ENCODE data around the gene MACC1. TPM values are rescaled to one million over a fixed set of nuclear protein-coding genes. Genes with fewer than 3 reads are reported as not detected.

Gene MACC1
- total and polyA plus RNA-seq, 9 of the 15 experiments (the other 6 are each of a cell fraction or from before 2014, with no cell fraction given), result 5.9 to 30.2 (median 10.4) TPM

DNA sequence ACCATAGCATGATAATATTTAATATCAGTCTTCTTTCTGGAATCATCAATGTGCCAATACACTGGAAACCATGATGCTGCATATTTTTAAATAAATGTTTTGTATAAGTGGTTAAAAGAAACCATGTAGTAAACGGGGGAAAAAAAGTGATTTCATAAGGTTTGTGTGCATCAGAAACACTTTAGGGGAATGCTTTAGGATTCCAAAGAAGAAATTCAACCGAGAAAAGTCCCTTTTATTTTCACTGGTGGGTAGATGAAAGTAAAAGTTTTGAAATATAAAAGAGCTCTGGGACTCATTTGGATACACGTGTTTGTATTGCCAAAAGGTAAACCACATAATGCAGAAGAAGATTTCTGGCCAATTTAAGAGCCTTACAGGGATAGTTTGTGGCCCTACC is 11.9 kb upstream of the MACC1 start:
- H3K4me2 ChIP-seq (ENCODE audit: insufficient read depth, low read length), result no peak overlapping the region
- no peak overlapping the region for H3K4me3 ChIP-seq
- H3K79me2 ChIP-seq (ENCODE audit: control insufficient read depth, insufficient read depth, low read length), result no peaks in the 10 kb centered on the region
- H4K20me1 ChIP-seq (replicated peaks; ENCODE audit: control insufficient read depth, insufficient read depth, low read length), result no peaks in the 10 kb centered on the region
- BruUV-seq (replicated peaks), result no TSS peak
- no peak overlapping the region for H3K27ac ChIP-seq (ENCODE audit: extremely low read depth, low read depth, low read length)
- ChIA-PET POLR2A (interaction anchor here (1.7 kb wide), 1 partner anchor 9 kb away, joined by 12 read pairs; no protein-coding TSS in a partner anchor), CTCF (ENCODE audit: low intra/inter-chr PET ratio) (no interaction called here)
- H3K4me1 ChIP-seq (replicated peaks in 1 of 2; ENCODE audit: control insufficient read depth in 2 of 2, insufficient read depth in 2 of 2, low read length in 2 of 2), result peaks cover 0 to 20% of the 10 kb centered on the region in 2 experiments; a peak in 3 of 5 replicates
- H2AFZ ChIP-seq (ENCODE audit: low read depth, low read length), result peak overlapping the region; percentile 72
- DNase-seq (ENCODE audit: extremely low read depth in 1 of 4, low spot score in 3 of 4) (no peak), FAIRE-seq (no peak), ATAC-seq (no peak)
- H3K27me3 ChIP-seq (ENCODE audit: control insufficient read depth in 2 of 2, insufficient read depth in 2 of 2, low read length in 2 of 2), result no peaks in the 10 kb centered on the region
- WGBS (ENCODE audit: insufficient coverage, low coverage, missing lambda C conversion rate), result 40% methylated on average over 3 of the region's 3 CpGs
- in situ Hi-C loops (cut with MboI) (no loop called here), intact Hi-C loops (cut with micrococcal nuclease) (no loop called here)
- H3K36me3 ChIP-seq (ENCODE audit: control insufficient read depth, insufficient read depth, low read length), result no peaks in the 10 kb centered on the region
- no peaks in the 10 kb centered on the region for H3K9me3 ChIP-seq (replicated peaks; ENCODE audit: control insufficient read depth, insufficient read depth, low read depth, low read length)
- H3K9ac ChIP-seq (ENCODE audit: insufficient read depth in 1 of 2, low read depth in 2 of 2, low read length in 2 of 2), result no peak overlapping the region
- no peaks in the 10 kb centered on the region for H3K9me1 ChIP-seq (ENCODE audit: control insufficient read depth, insufficient read depth, low read length)
- TF ChIP-seq CBX8 (IDR thresholded peaks at IDR 0.05; ENCODE audit: borderline replicate concordance, extremely low read depth, low read depth, low read length, poor library complexity, severe bottlenecking), result no peak
- TF ChIP-seq DIDO1 (tag; IDR thresholded peaks at IDR 0.05; ENCODE audit: low read depth), result no peak
- no peak for TF ChIP-seq BRF2 (IDR thresholded peaks at IDR 0.05; ENCODE audit: borderline replicate concordance, insufficient read depth, insufficient read length)
- TF ChIP-seq PREB (CRISPR knock-in tag; IDR thresholded peaks at IDR 0.05), result no peak
- TF ChIP-seq, protein P1, sequence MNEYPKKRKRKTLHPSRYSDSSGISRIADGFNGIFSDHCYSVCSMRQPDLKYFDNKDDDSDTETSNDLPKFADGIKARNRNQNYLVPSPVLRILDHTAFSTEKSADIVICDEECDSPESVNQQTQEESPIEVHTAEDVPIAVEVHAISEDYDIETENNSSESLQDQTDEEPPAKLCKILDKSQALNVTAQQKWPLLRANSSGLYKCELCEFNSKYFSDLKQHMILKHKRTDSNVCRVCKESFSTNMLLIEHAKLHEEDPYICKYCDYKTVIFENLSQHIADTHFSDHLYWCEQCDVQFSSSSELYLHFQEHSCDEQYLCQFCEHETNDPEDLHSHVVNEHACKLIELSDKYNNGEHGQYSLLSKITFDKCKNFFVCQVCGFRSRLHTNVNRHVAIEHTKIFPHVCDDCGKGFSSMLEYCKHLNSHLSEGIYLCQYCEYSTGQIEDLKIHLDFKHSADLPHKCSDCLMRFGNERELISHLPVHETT (CRISPR knock-in tag; conservative IDR thresholded peaks at IDR 0.05 in 1 of 2, IDR thresholded peaks at IDR 0.05 in 1 of 2), result no peak
- no peak for TF ChIP-seq PURB (CRISPR knock-in tag; IDR thresholded peaks at IDR 0.05; ENCODE audit: low read depth)
- TF ChIP-seq U2AF1 (optimal IDR thresholded peaks at IDR 0.05; ENCODE audit: low read depth, low read length), result no peak
- no peak for TF ChIP-seq VEZF1 (CRISPR knock-in tag; IDR thresholded peaks at IDR 0.05)
- TF ChIP-seq SAFB (IDR thresholded peaks at IDR 0.05; ENCODE audit: borderline replicate concordance, low read depth, low read length), result no peak
- TF ChIP-seq GTF2A2 (tag; IDR thresholded peaks at IDR 0.05), result no peak
- TF ChIP-seq USF2 (CRISPR knock-in tag; IDR thresholded peaks at IDR 0.05), result no peak
- no peak for TF ChIP-seq ZNF408 (CRISPR knock-in tag; IDR thresholded peaks at IDR 0.05; ENCODE audit: low read depth)
